H1 (cell line): ENCODE measurements around the gene GALNTL6. TPM values are rescaled to one million over a fixed set of nuclear protein-coding genes. Genes with fewer than 3 reads are reported as not detected.

ENCODE experiments used
- CHD2 ChIP-seq: IDR thresholded peaks from 2 replicates; pipeline ENCODE4 v1.6.1; 2012; ENCODE audit warnings: low read length, improper control_type of control experiment
- SP4 ChIP-seq: IDR thresholded peaks from 2 replicates; pipeline ENCODE4 v1.6.1; 2012; ENCODE audit warnings: low read length, inconsistent platforms
- polyA plus RNA-seq, 7 experiments: library from polyadenylated mRNA; depleted of rRNA in 3 of 7; stranded (reverse) in 5 of 7; unstranded in 2 of 7; fragments of >200 nt in 5 of 7; fragments of 200-250 nt in 2 of 7; gene quantifications; 1 replicate in 5 of 7; 2 replicates in 1 of 7; 4 replicates in 1 of 7; pipeline versions ENCODE4 v1.2.1 to v1.2.3, GENCODE V29; 2011 to 2013; ENCODE audit warnings: missing spikeins in 2 of 7, mixed read lengths in 2 of 7
- total RNA-seq: library from RNA; stranded (reverse); fragmentation: NEBNext Ultra II Directional; extraction: Animal tissue kit (Norgen Biotek cat#: 25700); gene quantifications from 2 replicates; pipeline ENCODE4 v1.2.1, GENCODE V29; 2021
- TF ChIP-seq, protein P1 (sequence below): fragments of 300-600 bp; sonication (generic); IDR thresholded peaks from 2 replicates; pipeline ENCODE4 v1.7.1; 2012; ENCODE audit warnings: low read length, moderate library complexity, mild to moderate bottlenecking, inconsistent platforms; ENCODE audit not compliant: insufficient replicate concordance

GALNTL6 gene
- total and polyA plus RNA-seq, 2 of the 8 experiments (the other 6 are each of a cell fraction or from before 2014, with no cell fraction given) = 0.03 to 0.32 TPM

DNA sequence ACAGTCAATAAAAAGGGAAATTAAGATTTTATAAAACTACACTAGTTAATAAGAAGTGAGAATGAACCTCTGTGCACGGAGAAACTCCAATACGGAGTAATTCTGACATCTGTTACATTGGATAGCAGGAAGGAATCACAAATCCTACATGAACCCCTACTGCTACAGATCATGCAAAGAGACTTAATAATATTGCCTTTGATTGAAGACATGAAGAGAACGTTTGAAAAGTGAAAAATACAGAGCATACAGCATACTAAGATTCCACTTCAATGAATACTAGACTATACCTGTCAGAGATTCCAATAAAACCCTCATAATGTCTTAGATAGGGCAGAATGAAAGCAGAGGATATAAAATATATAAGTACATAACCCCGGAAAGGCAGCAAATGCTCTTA is 995.0 kb downstream of the GALNTL6 start (continued):
- TF ChIP-seq CHD2 = no peak
- TF ChIP-seq, protein P1, sequence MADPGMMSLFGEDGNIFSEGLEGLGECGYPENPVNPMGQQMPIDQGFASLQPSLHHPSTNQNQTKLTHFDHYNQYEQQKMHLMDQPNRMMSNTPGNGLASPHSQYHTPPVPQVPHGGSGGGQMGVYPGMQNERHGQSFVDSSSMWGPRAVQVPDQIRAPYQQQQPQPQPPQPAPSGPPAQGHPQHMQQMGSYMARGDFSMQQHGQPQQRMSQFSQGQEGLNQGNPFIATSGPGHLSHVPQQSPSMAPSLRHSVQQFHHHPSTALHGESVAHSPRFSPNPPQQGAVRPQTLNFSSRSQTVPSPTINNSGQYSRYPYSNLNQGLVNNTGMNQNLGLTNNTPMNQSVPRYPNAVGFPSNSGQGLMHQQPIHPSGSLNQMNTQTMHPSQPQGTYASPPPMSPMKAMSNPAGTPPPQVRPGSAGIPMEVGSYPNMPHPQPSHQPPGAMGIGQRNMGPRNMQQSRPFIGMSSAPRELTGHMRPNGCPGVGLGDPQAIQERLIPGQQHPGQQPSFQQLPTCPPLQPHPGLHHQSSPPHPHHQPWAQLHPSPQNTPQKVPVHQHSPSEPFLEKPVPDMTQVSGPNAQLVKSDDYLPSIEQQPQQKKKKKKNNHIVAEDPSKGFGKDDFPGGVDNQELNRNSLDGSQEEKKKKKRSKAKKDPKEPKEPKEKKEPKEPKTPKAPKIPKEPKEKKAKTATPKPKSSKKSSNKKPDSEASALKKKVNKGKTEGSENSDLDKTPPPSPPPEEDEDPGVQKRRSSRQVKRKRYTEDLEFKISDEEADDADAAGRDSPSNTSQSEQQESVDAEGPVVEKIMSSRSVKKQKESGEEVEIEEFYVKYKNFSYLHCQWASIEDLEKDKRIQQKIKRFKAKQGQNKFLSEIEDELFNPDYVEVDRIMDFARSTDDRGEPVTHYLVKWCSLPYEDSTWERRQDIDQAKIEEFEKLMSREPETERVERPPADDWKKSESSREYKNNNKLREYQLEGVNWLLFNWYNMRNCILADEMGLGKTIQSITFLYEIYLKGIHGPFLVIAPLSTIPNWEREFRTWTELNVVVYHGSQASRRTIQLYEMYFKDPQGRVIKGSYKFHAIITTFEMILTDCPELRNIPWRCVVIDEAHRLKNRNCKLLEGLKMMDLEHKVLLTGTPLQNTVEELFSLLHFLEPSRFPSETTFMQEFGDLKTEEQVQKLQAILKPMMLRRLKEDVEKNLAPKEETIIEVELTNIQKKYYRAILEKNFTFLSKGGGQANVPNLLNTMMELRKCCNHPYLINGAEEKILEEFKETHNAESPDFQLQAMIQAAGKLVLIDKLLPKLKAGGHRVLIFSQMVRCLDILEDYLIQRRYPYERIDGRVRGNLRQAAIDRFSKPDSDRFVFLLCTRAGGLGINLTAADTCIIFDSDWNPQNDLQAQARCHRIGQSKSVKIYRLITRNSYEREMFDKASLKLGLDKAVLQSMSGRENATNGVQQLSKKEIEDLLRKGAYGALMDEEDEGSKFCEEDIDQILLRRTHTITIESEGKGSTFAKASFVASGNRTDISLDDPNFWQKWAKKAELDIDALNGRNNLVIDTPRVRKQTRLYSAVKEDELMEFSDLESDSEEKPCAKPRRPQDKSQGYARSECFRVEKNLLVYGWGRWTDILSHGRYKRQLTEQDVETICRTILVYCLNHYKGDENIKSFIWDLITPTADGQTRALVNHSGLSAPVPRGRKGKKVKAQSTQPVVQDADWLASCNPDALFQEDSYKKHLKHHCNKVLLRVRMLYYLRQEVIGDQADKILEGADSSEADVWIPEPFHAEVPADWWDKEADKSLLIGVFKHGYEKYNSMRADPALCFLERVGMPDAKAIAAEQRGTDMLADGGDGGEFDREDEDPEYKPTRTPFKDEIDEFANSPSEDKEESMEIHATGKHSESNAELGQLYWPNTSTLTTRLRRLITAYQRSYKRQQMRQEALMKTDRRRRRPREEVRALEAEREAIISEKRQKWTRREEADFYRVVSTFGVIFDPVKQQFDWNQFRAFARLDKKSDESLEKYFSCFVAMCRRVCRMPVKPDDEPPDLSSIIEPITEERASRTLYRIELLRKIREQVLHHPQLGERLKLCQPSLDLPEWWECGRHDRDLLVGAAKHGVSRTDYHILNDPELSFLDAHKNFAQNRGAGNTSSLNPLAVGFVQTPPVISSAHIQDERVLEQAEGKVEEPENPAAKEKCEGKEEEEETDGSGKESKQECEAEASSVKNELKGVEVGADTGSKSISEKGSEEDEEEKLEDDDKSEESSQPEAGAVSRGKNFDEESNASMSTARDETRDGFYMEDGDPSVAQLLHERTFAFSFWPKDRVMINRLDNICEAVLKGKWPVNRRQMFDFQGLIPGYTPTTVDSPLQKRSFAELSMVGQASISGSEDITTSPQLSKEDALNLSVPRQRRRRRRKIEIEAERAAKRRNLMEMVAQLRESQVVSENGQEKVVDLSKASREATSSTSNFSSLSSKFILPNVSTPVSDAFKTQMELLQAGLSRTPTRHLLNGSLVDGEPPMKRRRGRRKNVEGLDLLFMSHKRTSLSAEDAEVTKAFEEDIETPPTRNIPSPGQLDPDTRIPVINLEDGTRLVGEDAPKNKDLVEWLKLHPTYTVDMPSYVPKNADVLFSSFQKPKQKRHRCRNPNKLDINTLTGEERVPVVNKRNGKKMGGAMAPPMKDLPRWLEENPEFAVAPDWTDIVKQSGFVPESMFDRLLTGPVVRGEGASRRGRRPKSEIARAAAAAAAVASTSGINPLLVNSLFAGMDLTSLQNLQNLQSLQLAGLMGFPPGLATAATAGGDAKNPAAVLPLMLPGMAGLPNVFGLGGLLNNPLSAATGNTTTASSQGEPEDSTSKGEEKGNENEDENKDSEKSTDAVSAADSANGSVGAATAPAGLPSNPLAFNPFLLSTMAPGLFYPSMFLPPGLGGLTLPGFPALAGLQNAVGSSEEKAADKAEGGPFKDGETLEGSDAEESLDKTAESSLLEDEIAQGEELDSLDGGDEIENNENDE = no peak
- no peak for TF ChIP-seq SP4
